ENCODE measurements around the gene TLE1.
"Not testable (repeated sequence)": the region's sequence is repeated elsewhere in the genome, so short reads cannot be mapped to it uniquely, and the experiment has no call there.

The TLE1 gene
- 6.2 to 43.6 (median 8.7) reads per million in 3 donors for total RNA-seq

GRCh38 chr9:81689343-81690175 lies at the start of gene TLE1:
TSS of gene TLE1 (minus strand) at chr9:81689547. CDS start at chr9:81688240, 1,307 bp downstream.
- Histone ChIP-seq H3K4me1 (ENCODE audit: control insufficient read depth, insufficient read depth, low read length, poor library complexity, severe bottlenecking) (peaks cover 4% of the 10 kb centered on the region), H3K9me3 (ENCODE audit: control insufficient read depth, low read length) (no peaks in the 10 kb centered on the region), H3K27ac (ENCODE audit: insufficient read depth, low read length, poor library complexity, severe bottlenecking) (no peak within 1 kb of the TSS), H3K36me3 (ENCODE audit: control insufficient read depth, insufficient read depth, low read length) (no peaks in the 10 kb centered on the region), H3K27me3 (replicated peaks; ENCODE audit: control insufficient read depth, insufficient read depth, low read length, poor library complexity, severe bottlenecking) (peaks cover 7% of the 10 kb centered on the region), H3K4me3 (ENCODE audit: insufficient read depth, low read depth, low read length, poor library complexity, severe bottlenecking) (peak within 1 kb of the TSS; percentile 55)
- peak; percentile 50 to 75 (median 57) for DNase-seq

GRCh38 chr9:81737871-81738507 lies 48.6 kb upstream of the TLE1 start:
- no peak overlapping the region for H3K4me3 ChIP-seq (ENCODE audit: insufficient read depth, low read depth, low read length, poor library complexity, severe bottlenecking)
- no peaks in the 10 kb centered on the region for H3K27me3 ChIP-seq (replicated peaks; ENCODE audit: control insufficient read depth, insufficient read depth, low read length, poor library complexity, severe bottlenecking)
- no peaks in the 10 kb centered on the region for H3K4me1 ChIP-seq (ENCODE audit: control insufficient read depth, insufficient read depth, low read length, poor library complexity, severe bottlenecking)
- H3K27ac ChIP-seq (ENCODE audit: insufficient read depth, low read length, poor library complexity, severe bottlenecking), result no peak overlapping the region
- H3K36me3 ChIP-seq (ENCODE audit: control insufficient read depth, insufficient read depth, low read length), result no peaks in the 10 kb centered on the region
- no peak for DNase-seq
- no peaks in the 10 kb centered on the region for H3K9me3 ChIP-seq (ENCODE audit: control insufficient read depth, low read length)

- H3K9me3 ChIP-seq (ENCODE audit: control insufficient read depth, low read length); H3K4me1 ChIP-seq (ENCODE audit: control insufficient read depth, insufficient read depth, low read length, poor library complexity, severe bottlenecking); H3K27ac ChIP-seq (ENCODE audit: insufficient read depth, low read length, poor library complexity, severe bottlenecking); H3K4me3 ChIP-seq (ENCODE audit: insufficient read depth, low read depth, low read length, poor library complexity, severe bottlenecking); H3K27me3 ChIP-seq (replicated peaks; ENCODE audit: control insufficient read depth, insufficient read depth, low read length, poor library complexity, severe bottlenecking); DNase-seq; H3K36me3 ChIP-seq (ENCODE audit: control insufficient read depth, insufficient read depth, low read length): not testable (repeated sequence)
Observed at GRCh38 chr9:81730498-81730897, 41.2 kb upstream of the TLE1 start.

DNA sequence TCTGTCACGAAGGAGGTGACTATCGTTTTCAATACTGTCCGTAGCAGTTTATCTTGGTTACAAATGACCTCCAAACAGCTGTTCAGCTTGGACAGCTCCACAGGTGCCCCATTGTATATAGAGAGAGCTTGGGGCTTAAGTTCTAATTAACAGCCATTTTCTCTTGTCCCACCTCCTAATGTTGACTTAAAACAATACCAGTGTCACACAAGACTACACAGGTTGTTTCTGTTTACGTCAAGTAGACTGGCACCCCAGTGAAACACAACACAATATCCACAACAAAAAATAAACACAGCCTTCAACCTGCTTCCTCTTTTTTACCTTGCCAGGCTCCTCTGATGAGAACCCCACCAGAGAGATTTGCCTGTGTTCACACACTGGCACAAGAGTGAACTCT lies 39.8 kb upstream of the TLE1 start:
- Histone ChIP-seq H3K9me3 (ENCODE audit: control insufficient read depth, low read length) (no peaks in the 10 kb centered on the region), H3K27ac (ENCODE audit: insufficient read depth, low read length, poor library complexity, severe bottlenecking) (no peak overlapping the region), H3K27me3 (replicated peaks; ENCODE audit: control insufficient read depth, insufficient read depth, low read length, poor library complexity, severe bottlenecking) (no peaks in the 10 kb centered on the region), H3K4me3 (ENCODE audit: insufficient read depth, low read depth, low read length, poor library complexity, severe bottlenecking) (no peak overlapping the region), H3K4me1 (ENCODE audit: control insufficient read depth, insufficient read depth, low read length, poor library complexity, severe bottlenecking) (no peaks in the 10 kb centered on the region), H3K36me3 (ENCODE audit: control insufficient read depth, insufficient read depth, low read length) (no peaks in the 10 kb centered on the region)
- DNase-seq, result no peak

DNA sequence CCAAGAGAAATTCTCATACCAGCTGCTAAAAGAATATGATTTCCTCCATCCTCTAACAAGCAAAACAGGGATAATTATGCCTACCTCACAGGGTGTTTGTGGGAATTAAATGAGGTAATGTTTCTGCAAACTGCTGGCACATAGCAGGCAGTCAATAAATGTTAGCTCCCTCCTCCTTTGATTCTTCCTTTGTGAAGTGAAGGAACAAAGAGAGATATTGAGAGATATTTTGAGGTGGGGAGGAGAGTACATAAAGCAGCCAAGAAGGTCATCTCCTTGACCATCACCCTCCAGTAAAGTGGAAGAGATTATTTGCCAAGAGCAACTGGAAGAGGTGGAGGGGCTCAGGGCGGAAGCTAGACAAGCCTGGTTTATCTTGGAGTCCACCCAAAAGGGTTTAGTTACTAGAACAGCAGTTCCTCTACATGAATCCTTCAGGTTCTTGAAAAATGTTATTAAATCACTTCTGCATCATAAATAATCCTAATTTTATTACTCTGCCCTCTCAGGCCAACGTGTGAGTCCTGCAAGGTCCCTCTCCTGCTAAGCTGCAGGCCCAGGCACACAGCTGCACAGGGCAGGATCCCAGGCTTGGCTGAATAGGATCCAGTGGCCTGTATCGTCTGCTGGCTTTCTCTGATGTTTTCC lies 35.0 kb upstream of the TLE1 start:
- Histone ChIP-seq H3K27me3 (replicated peaks; ENCODE audit: control insufficient read depth, insufficient read depth, low read length, poor library complexity, severe bottlenecking) (no peaks in the 10 kb centered on the region), H3K36me3 (ENCODE audit: control insufficient read depth, insufficient read depth, low read length) (no peaks in the 10 kb centered on the region), H3K9me3 (ENCODE audit: control insufficient read depth, low read length) (no peaks in the 10 kb centered on the region), H3K4me3 (ENCODE audit: insufficient read depth, low read depth, low read length, poor library complexity, severe bottlenecking) (no peak overlapping the region), H3K27ac (ENCODE audit: insufficient read depth, low read length, poor library complexity, severe bottlenecking) (no peak overlapping the region), H3K4me1 (ENCODE audit: control insufficient read depth, insufficient read depth, low read length, poor library complexity, severe bottlenecking) (no peaks in the 10 kb centered on the region)
- no peak for DNase-seq

GRCh38 chr9:81722277-81722676 lies 32.9 kb upstream of the TLE1 start:
- Histone ChIP-seq H3K27ac (ENCODE audit: insufficient read depth, low read length, poor library complexity, severe bottlenecking) (no peak overlapping the region), H3K9me3 (ENCODE audit: control insufficient read depth, low read length) (no peaks in the 10 kb centered on the region), H3K36me3 (ENCODE audit: control insufficient read depth, insufficient read depth, low read length) (no peaks in the 10 kb centered on the region), H3K4me3 (ENCODE audit: insufficient read depth, low read depth, low read length, poor library complexity, severe bottlenecking) (no peak overlapping the region), H3K27me3 (replicated peaks; ENCODE audit: control insufficient read depth, insufficient read depth, low read length, poor library complexity, severe bottlenecking) (no peaks in the 10 kb centered on the region), H3K4me1 (ENCODE audit: control insufficient read depth, insufficient read depth, low read length, poor library complexity, severe bottlenecking) (no peaks in the 10 kb centered on the region)
- DNase-seq, result no peak

- H3K4me3 ChIP-seq (ENCODE audit: insufficient read depth, low read depth, low read length, poor library complexity, severe bottlenecking), result no peak overlapping the region
- no peak for DNase-seq
Observed at GRCh38 chr9:81720450-81721086, 31.2 kb upstream of the TLE1 start.

GRCh38 chr9:81719972-81720371 lies 30.6 kb upstream of the TLE1 start:
- Histone ChIP-seq H3K9me3 (ENCODE audit: control insufficient read depth, low read length) (no peaks in the 10 kb centered on the region), H3K36me3 (ENCODE audit: control insufficient read depth, insufficient read depth, low read length) (no peaks in the 10 kb centered on the region)

More at GRCh38 chr9:81720450-81721086, 31.2 kb upstream of the TLE1 start:
- H3K27ac ChIP-seq (ENCODE audit: insufficient read depth, low read length, poor library complexity, severe bottlenecking), result no peak overlapping the region
- H3K4me1 ChIP-seq (ENCODE audit: control insufficient read depth, insufficient read depth, low read length, poor library complexity, severe bottlenecking), result no peaks in the 10 kb centered on the region
- no peaks in the 10 kb centered on the region for H3K9me3 ChIP-seq (ENCODE audit: control insufficient read depth, low read length)
- H3K36me3 ChIP-seq (ENCODE audit: control insufficient read depth, insufficient read depth, low read length), result no peaks in the 10 kb centered on the region
- H3K27me3 ChIP-seq (replicated peaks; ENCODE audit: control insufficient read depth, insufficient read depth, low read length, poor library complexity, severe bottlenecking), result no peaks in the 10 kb centered on the region

DNA sequence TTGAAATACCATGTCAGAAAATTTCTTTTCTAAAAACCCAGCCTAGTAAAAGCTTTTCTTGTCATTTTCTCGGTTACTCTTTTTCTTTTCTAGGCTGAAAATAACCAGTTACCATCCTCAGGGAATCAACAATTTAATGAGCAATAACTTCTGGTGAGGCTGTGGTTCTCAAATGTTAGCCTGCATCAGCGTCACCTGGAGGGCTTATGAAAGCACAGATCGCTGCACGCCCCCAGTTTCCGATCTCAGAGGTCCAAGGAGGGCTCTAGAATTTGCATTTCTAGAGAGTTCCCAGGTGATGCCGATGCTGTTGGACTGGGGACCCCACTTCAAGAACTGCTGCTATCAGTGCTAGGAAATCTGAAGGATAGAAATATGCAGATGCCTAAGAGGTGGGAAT lies 28.9 kb upstream of the TLE1 start:
- Histone ChIP-seq H3K4me1 (ENCODE audit: control insufficient read depth, insufficient read depth, low read length, poor library complexity, severe bottlenecking) (no peaks in the 10 kb centered on the region), H3K4me3 (ENCODE audit: insufficient read depth, low read depth, low read length, poor library complexity, severe bottlenecking) (no peak overlapping the region), H3K36me3 (ENCODE audit: control insufficient read depth, insufficient read depth, low read length) (no peaks in the 10 kb centered on the region), H3K27ac (ENCODE audit: insufficient read depth, low read length, poor library complexity, severe bottlenecking) (no peak overlapping the region), H3K27me3 (replicated peaks; ENCODE audit: control insufficient read depth, insufficient read depth, low read length, poor library complexity, severe bottlenecking) (no peaks in the 10 kb centered on the region), H3K9me3 (ENCODE audit: control insufficient read depth, low read length) (no peaks in the 10 kb centered on the region)
- DNase-seq, result no peak

More at GRCh38 chr9:81719972-81720371, 30.6 kb upstream of the TLE1 start:
- Histone ChIP-seq H3K4me1 (ENCODE audit: control insufficient read depth, insufficient read depth, low read length, poor library complexity, severe bottlenecking) (no peaks in the 10 kb centered on the region), H3K27me3 (replicated peaks; ENCODE audit: control insufficient read depth, insufficient read depth, low read length, poor library complexity, severe bottlenecking) (no peaks in the 10 kb centered on the region), H3K4me3 (ENCODE audit: insufficient read depth, low read depth, low read length, poor library complexity, severe bottlenecking) (no peak overlapping the region), H3K27ac (ENCODE audit: insufficient read depth, low read length, poor library complexity, severe bottlenecking) (no peak overlapping the region)
- DNase-seq, result no peak

Measured in effector memory CD4-positive, alpha-beta T cell (primary cell).